Neutrophil (primary cell): ENCODE data around the gene ITPR2.
A peak's percentile ranks its signal among the peaks of the same experiment; 100 is the strongest.

ENCODE experiments used
- H3K27ac ChIP-seq: fragments of 200-600 bp; sonication (generic); 2 replicates; pipeline ENCODE4 v1.5.1; 2016; ENCODE audit warnings: mild to moderate bottlenecking, moderate library complexity
- H3K27me3 ChIP-seq: fragments of 200-600 bp; sonication (generic); 2 replicates; pipeline ENCODE4 v1.6.0; 2016; ENCODE audit warnings: mild to moderate bottlenecking
- H3K36me3 ChIP-seq: fragments of 200-600 bp; sonication (generic); 2 replicates; pipeline ENCODE4 v1.5.1; 2017
- H3K4me1 ChIP-seq, 2 experiments: fragments of 200-600 bp in 1 of 2; sonication (generic) in 1 of 2; 1 replicate in 1 of 2; 2 replicates in 1 of 2; pipeline versions ENCODE4 v1.5.1 to v1.6.1; 2013 to 2016; ENCODE audit warnings: low read depth in 1 of 2, low read length in 1 of 2, mild to moderate bottlenecking in 1 of 2, moderate library complexity in 1 of 2; ENCODE audit not compliant: control insufficient read depth in 1 of 2, insufficient read depth in 1 of 2
- H3K4me3 ChIP-seq, 2 experiments: fragments of 200-600 bp in 1 of 2; sonication (generic) in 1 of 2; 1 replicate in 1 of 2; 2 replicates in 1 of 2; pipeline ENCODE4 v1.5.1; 2013 to 2016; ENCODE audit warnings: low read depth in 1 of 2, low read length in 1 of 2, mild to moderate bottlenecking in 1 of 2, moderate library complexity in 1 of 2
- H3K9me3 ChIP-seq: fragments of 200-600 bp; sonication (generic); 2 replicates; pipeline ENCODE4 v1.5.1; 2016
- CTCF ChIP-seq: fragments of 200-600 bp; sonication (generic); IDR thresholded peaks from 2 replicates; pipeline ENCODE4 v1.5.1; 2016; ENCODE audit warnings: antibody characterized with exemption

The ITPR2 gene

GRCh38 chr12:26737487-26738030 lies 95.4 kb downstream of the ITPR2 start:
- no peak overlapping the region for H3K4me3 ChIP-seq
- TF ChIP-seq CTCF = no peak
- no peak overlapping the region for H3K27ac ChIP-seq
- no peaks in the 10 kb centered on the region for H3K27me3 ChIP-seq
- H3K4me1 ChIP-seq = peaks cover 0 to 5% of the 10 kb centered on the region in 2 experiments
- no peaks in the 10 kb centered on the region for H3K9me3 ChIP-seq
- no peaks in the 10 kb centered on the region for H3K36me3 ChIP-seq

GRCh38 chr12:26736563-26737486 lies 96.2 kb downstream of the ITPR2 start:
- Histone ChIP-seq H3K4me1 (peaks cover 6 to 12% of the 10 kb centered on the region in 2 experiments), H3K27ac (no peak overlapping the region), H3K9me3 (no peaks in the 10 kb centered on the region), H3K36me3 (no peaks in the 10 kb centered on the region), H3K4me3 (no peak overlapping the region), H3K27me3 (no peaks in the 10 kb centered on the region)
- TF ChIP-seq CTCF = no peak

- no peaks in the 10 kb centered on the region for H3K27me3 ChIP-seq
- no peaks in the 10 kb centered on the region for H3K9me3 ChIP-seq
- H3K36me3 ChIP-seq = no peaks in the 10 kb centered on the region
- no peak overlapping the region for H3K27ac ChIP-seq
- no peak for TF ChIP-seq CTCF
- no peak overlapping the region for H3K4me3 ChIP-seq
- H3K4me1 ChIP-seq = peaks cover 13 to 23% of the 10 kb centered on the region in 2 experiments
These were observed 97.8 kb downstream of the ITPR2 start for GRCh38 chr12:26735249-26735639.

- Histone ChIP-seq H3K36me3 (no peaks in the 10 kb centered on the region), H3K9me3 (no peaks in the 10 kb centered on the region), H3K4me3 (no peak overlapping the region), H3K27me3 (no peaks in the 10 kb centered on the region), H3K4me1 (peaks cover 13 to 23% of the 10 kb centered on the region in 2 experiments), H3K27ac (no peak overlapping the region)
- TF ChIP-seq CTCF = no peak
These were observed 98.3 kb downstream of the ITPR2 start for GRCh38 chr12:26734510-26735248.

- Histone ChIP-seq H3K36me3 (no peaks in the 10 kb centered on the region), H3K27ac (peak overlapping the region; percentile 42), H3K9me3 (no peaks in the 10 kb centered on the region), H3K4me3 (no peak overlapping the region), H3K4me1 (peaks cover 13 to 23% of the 10 kb centered on the region in 2 experiments), H3K27me3 (no peaks in the 10 kb centered on the region)
- no peak for TF ChIP-seq CTCF
These were observed 100.7 kb downstream of the ITPR2 start for GRCh38 chr12:26732005-26732908.
